GM12878 (cell line): Measurements from ENCODE around the gene SOHLH2. TPM values are rescaled to one million over a fixed set of nuclear protein-coding genes. Genes with fewer than 3 reads are reported as not detected.

ENCODE experiments used
- ATAC-seq: fragments of 200-7000 bp; cut with Tn5 transposase; 3 replicates; pipeline ENCODE4 v1.9.1; 2020; ENCODE audit warnings: mild to moderate bottlenecking, moderate library complexity
- BruUV-seq: library from RNA; stranded (reverse); fragments of 400-500 nt; replicated peaks from 2 replicates; lab custom pipeline; 2021; lab: Mats Ljungman, UMichigan
- CTCF ChIA-PET: fragments of 300-600 bp; sonication (Branson Sonifier 250); formaldehyde crosslinking; extraction: SDS; loops from one replicate; lab custom pipeline; 2021; ENCODE audit warnings: inconsistent platforms; lab: Yijun Ruan, JAX
- POLR2A ChIA-PET: fragments of 350-600 bp; formaldehyde crosslinking; extraction: SDS; loops from one replicate; lab custom pipeline; 2021; ENCODE audit warnings: inconsistent platforms; lab: Charles Lee
- RAD21 ChIA-PET: fragments of 300-600 bp; sonication (Branson Sonifier 250); formaldehyde crosslinking; loops from one replicate; lab custom pipeline; 2023; ENCODE audit warnings: antibody characterized with exemption; ENCODE audit not compliant: unreplicated experiment; lab: Charles Lee
- SMC1A ChIA-PET: fragments of 300-600 bp; sonication (Branson Sonifier 250); formaldehyde crosslinking; loops from one replicate; lab custom pipeline; 2023; ENCODE audit not compliant: unreplicated experiment, uncharacterized antibody; lab: Charles Lee
- DNase-seq: peaks from one replicate; pipeline ENCODE4 v3.0.0-alpha.2; 2011; ENCODE audit warnings: low read depth, low spot score
- FAIRE-seq: peaks from 3 replicates; lab custom pipeline; 2011; peaks lifted over from hg19 to GRCh38; lab: Jason Lieb, UNC
- H2AFZ ChIP-seq: 2 replicates; pipeline ENCODE4 v1.6.0; 2011; ENCODE audit warnings: low read depth, low read length, control low read depth; ENCODE audit not compliant: control insufficient read depth
- H3K27ac ChIP-seq: 2 replicates; pipeline ENCODE4 v1.5.1; 2011; ENCODE audit warnings: control low read depth; ENCODE audit not compliant: control insufficient read depth, insufficient read depth
- H3K27me3 ChIP-seq, 2 experiments: replicated peaks in 1 of 2; 2 replicates each; pipeline versions ENCODE4 v1.6.0 to v1.6.1; 2011; ENCODE audit warnings: low read length in 1 of 2; ENCODE audit not compliant: control insufficient read depth in 2 of 2, insufficient read depth in 2 of 2
- H3K36me3 ChIP-seq, 2 experiments: 2 replicates each; pipeline ENCODE4 v1.5.1; 2011; ENCODE audit warnings: low read length in 1 of 2; ENCODE audit not compliant: control insufficient read depth in 2 of 2, insufficient read depth in 2 of 2
- H3K4me1 ChIP-seq: 2 replicates; pipeline ENCODE4 v1.6.1; 2011; ENCODE audit warnings: mild to moderate bottlenecking, low read length, moderate library complexity, mixed read lengths; ENCODE audit not compliant: control insufficient read depth, insufficient read depth
- H3K4me2 ChIP-seq: 2 replicates; pipeline ENCODE4 v1.6.0; 2011; ENCODE audit warnings: control low read depth; ENCODE audit not compliant: control insufficient read depth, insufficient read depth
- H3K4me3 ChIP-seq: fragments of 200-600 bp; sonication (generic); 2 replicates; pipeline ENCODE4 v1.5.1; 2016
- H3K79me2 ChIP-seq: 2 replicates; pipeline ENCODE4 v1.6.0; 2011; ENCODE audit warnings: low read length; ENCODE audit not compliant: control insufficient read depth, insufficient read depth
- H3K9ac ChIP-seq: 2 replicates; pipeline ENCODE4 v1.8.0; 2011; ENCODE audit warnings: low read length, control low read depth, mixed read lengths; ENCODE audit not compliant: control insufficient read depth, insufficient read depth
- H3K9me3 ChIP-seq: replicated peaks from 3 replicates; pipeline ENCODE4 v1.5.1; 2011; ENCODE audit warnings: mild to moderate bottlenecking, low read length; ENCODE audit not compliant: control insufficient read depth, insufficient read depth
- H4K20me1 ChIP-seq: 2 replicates; pipeline ENCODE4 v1.6.0; 2011; ENCODE audit not compliant: control insufficient read depth, insufficient read depth
- ATF7 ChIP-seq: fragments of 450-650 bp; IDR thresholded peaks from 2 replicates; pipeline ENCODE4 v1.6.1; 2016; ENCODE audit warnings: low read depth, mild to moderate bottlenecking
- MXI1 ChIP-seq: fragments of 150-350 bp; IDR thresholded peaks from 2 replicates; pipeline ENCODE4 v1.6.1; 2011; ENCODE audit warnings: low read depth, mild to moderate bottlenecking, inconsistent platforms, low read length, improper control_type of control experiment
- NRF1 ChIP-seq: conservative IDR thresholded peaks from 2 replicates; pipeline ENCODE4 v1.6.1; 2011; ENCODE audit warnings: mild to moderate bottlenecking, low read depth, low read length, improper control_type of control experiment
- PBX3 ChIP-seq: IDR thresholded peaks from 2 replicates; pipeline ENCODE4 v1.6.1; 2011; ENCODE audit warnings: mild to moderate bottlenecking, low read depth, low read length, moderate library complexity; ENCODE audit not compliant: insufficient replicate concordance
- PML ChIP-seq: IDR thresholded peaks from 2 replicates; pipeline ENCODE4 v1.6.1; 2012; ENCODE audit warnings: low read length, inconsistent platforms
- POLR2AphosphoS5 ChIP-seq: IDR thresholded peaks from 2 replicates; pipeline ENCODE4 v1.6.1; 2011; ENCODE audit warnings: mild to moderate bottlenecking, low read length, inconsistent platforms
- POU2F2 ChIP-seq: IDR thresholded peaks from 3 replicates; pipeline ENCODE4 v1.6.1; 2011; ENCODE audit warnings: low read depth, mild to moderate bottlenecking, low read length, borderline replicate concordance
- REST ChIP-seq: IDR thresholded peaks from 2 replicates; pipeline ENCODE4 v1.6.1; 2012; ENCODE audit warnings: mild to moderate bottlenecking, low read depth, low read length
- RUNX3 ChIP-seq: IDR thresholded peaks from 2 replicates; pipeline ENCODE4 v1.6.1; 2012; ENCODE audit warnings: low read length, inconsistent platforms
- SUZ12 ChIP-seq: fragments of 200-600 bp; sonication (generic); IDR thresholded peaks from one replicate; pipeline ENCODE4 v1.6.1; 2018; ENCODE audit warnings: antibody characterized with exemption, mild to moderate bottlenecking; ENCODE audit not compliant: unreplicated experiment
- TAF1 ChIP-seq: IDR thresholded peaks from 2 replicates; pipeline ENCODE4 v1.6.1; 2011; ENCODE audit warnings: mild to moderate bottlenecking, low read depth, low read length, borderline replicate concordance
- TCF7 ChIP-seq: IDR thresholded peaks from 2 replicates; pipeline ENCODE4 v1.6.1; 2014; ENCODE audit warnings: antibody characterized with exemption, borderline replicate concordance
- ZSCAN29 ChIP-seq: fragments of 450-650 bp; IDR thresholded peaks from 2 replicates; pipeline ENCODE4 v1.6.1; 2017; ENCODE audit warnings: mild to moderate bottlenecking, moderate library complexity
- WGBS: methylation state at CpG from one replicate; pipeline ENCODE4 v1.1.6; 2016; ENCODE audit warnings: low lambda C conversion rate; ENCODE audit not compliant: insufficient replicate concordance, insufficient coverage; ENCODE audit errors: missing lambda C conversion rate; 5-methylcytosine and 5-hydroxymethylcytosine counted together
- in situ Hi-C: fragments of 300-500 bp; cut with MboI; formaldehyde crosslinking; loops from 9 replicates; pipeline ENCODE4 v1.14.3; 2018; ENCODE audit warnings: mixed read lengths
- intact Hi-C: fragments of 100-400 bp; cut with micrococcal nuclease; formaldehyde crosslinking; loops from one replicate; pipeline ENCODE4 v1.14.2; 2022; ENCODE audit not compliant: unreplicated experiment
- polyA plus RNA-seq, 11 experiments: library from polyadenylated mRNA; depleted of rRNA in 4 of 11; unstranded in 6 of 11; stranded (reverse) in 5 of 11; fragments of >200 nt; fragmentation: Nextera tagmentation in 4 of 11; fragmentation: Illumina TruSeq in 1 of 11; extraction: Ambion mirVana in 4 of 11; extraction: Trizol in 1 of 11; gene quantifications; 1 replicate in 1 of 11; 2 replicates in 10 of 11; pipeline versions ENCODE4 v1.2.1 to v1.2.3, GENCODE V29; 2011 to 2016; ENCODE audit warnings: inconsistent platforms in 2 of 11, missing spikeins in 2 of 11, low read depth in 1 of 11
- total RNA-seq, 4 experiments: library from RNA; depleted of rRNA in 3 of 4; stranded (reverse); fragments of >200 nt in 3 of 4; fragmentation: Illumina TruSeq in 1 of 4; extraction: Trizol in 1 of 4; gene quantifications; 2 replicates each; pipeline versions ENCODE4 v1.2.1 to v1.2.3, GENCODE V29; 2013 to 2021
- TF ChIP-seq, protein P1 (sequence below): IDR thresholded peaks from 2 replicates; pipeline ENCODE4 v1.6.1; 2012; ENCODE audit warnings: low read depth, low read length, improper control_type of control experiment
- TF ChIP-seq, protein P2 (sequence below): fragments of 450-650 bp; IDR thresholded peaks from 2 replicates; pipeline ENCODE4 v1.6.1; 2017; ENCODE audit warnings: mild to moderate bottlenecking, moderate library complexity

The SOHLH2 gene
- total and polyA plus RNA-seq, 10 of the 15 experiments (the other 5 are each of a cell fraction or from before 2014, with no cell fraction given): 2.4 TPM; not detected in 9

- ChIA-PET POLR2A (no interaction called here), RAD21 (interaction anchor here (0.6 kb wide), 1 partner anchor 828 kb away, joined by 4 read pairs; no protein-coding TSS in a partner anchor), SMC1A (no interaction called here), CTCF (no interaction called here)
- in situ Hi-C loops (no loop called here), intact Hi-C loops (no loop called here)
- no TSS peak for BruUV-seq
- Histone ChIP-seq H3K9me3 (no peaks in the 10 kb centered on the region), H3K27ac (no peak overlapping the region), H3K9ac (no peak overlapping the region), H3K4me3 (no peak overlapping the region), H3K36me3 (no peaks in the 10 kb centered on the region), H3K4me1 (no peaks in the 10 kb centered on the region), H4K20me1 (no peaks in the 10 kb centered on the region), H3K79me2 (no peaks in the 10 kb centered on the region), H3K27me3 (no peaks in the 10 kb centered on the region), H3K4me2 (no peak overlapping the region), H2AFZ (no peak overlapping the region)
- no peak for DNase-seq
- WGBS: 56% methylated on average over 1 of the region's 1 CpG
- ATAC-seq: no peak
- no peak for FAIRE-seq
- TF ChIP-seq PML (no peak), RUNX3 (no peak), ZSCAN29 (no peak), TCF7 (no peak), ATF7 (no peak), NRF1 (no peak), SUZ12 (no peak), POU2F2 (no peak), TAF1 (no peak), MXI1 (no peak), PBX3 (no peak), REST (no peak), POLR2AphosphoS5 (no peak)
- TF ChIP-seq, protein P1, sequence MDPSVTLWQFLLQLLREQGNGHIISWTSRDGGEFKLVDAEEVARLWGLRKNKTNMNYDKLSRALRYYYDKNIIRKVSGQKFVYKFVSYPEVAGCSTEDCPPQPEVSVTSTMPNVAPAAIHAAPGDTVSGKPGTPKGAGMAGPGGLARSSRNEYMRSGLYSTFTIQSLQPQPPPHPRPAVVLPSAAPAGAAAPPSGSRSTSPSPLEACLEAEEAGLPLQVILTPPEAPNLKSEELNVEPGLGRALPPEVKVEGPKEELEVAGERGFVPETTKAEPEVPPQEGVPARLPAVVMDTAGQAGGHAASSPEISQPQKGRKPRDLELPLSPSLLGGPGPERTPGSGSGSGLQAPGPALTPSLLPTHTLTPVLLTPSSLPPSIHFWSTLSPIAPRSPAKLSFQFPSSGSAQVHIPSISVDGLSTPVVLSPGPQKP: no peak
- TF ChIP-seq, protein P2, sequence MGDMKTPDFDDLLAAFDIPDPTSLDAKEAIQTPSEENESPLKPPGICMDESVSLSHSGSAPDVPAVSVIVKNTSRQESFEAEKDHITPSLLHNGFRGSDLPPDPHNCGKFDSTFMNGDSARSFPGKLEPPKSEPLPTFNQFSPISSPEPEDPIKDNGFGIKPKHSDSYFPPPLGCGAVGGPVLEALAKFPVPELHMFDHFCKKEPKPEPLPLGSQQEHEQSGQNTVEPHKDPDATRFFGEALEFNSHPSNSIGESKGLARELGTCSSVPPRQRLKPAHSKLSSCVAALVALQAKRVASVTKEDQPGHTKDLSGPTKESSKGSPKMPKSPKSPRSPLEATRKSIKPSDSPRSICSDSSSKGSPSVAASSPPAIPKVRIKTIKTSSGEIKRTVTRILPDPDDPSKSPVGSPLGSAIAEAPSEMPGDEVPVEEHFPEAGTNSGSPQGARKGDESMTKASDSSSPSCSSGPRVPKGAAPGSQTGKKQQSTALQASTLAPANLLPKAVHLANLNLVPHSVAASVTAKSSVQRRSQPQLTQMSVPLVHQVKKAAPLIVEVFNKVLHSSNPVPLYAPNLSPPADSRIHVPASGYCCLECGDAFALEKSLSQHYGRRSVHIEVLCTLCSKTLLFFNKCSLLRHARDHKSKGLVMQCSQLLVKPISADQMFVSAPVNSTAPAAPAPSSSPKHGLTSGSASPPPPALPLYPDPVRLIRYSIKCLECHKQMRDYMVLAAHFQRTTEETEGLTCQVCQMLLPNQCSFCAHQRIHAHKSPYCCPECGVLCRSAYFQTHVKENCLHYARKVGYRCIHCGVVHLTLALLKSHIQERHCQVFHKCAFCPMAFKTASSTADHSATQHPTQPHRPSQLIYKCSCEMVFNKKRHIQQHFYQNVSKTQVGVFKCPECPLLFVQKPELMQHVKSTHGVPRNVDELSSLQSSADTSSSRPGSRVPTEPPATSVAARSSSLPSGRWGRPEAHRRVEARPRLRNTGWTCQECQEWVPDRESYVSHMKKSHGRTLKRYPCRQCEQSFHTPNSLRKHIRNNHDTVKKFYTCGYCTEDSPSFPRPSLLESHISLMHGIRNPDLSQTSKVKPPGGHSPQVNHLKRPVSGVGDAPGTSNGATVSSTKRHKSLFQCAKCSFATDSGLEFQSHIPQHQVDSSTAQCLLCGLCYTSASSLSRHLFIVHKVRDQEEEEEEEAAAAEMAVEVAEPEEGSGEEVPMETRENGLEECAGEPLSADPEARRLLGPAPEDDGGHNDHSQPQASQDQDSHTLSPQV: no peak
Measured at GRCh38 chr13:36148446-36148845, 65.9 kb downstream of the SOHLH2 start.
